Effector CD4-positive, alpha-beta T cell (primary cell): Measurements from ENCODE around the gene ZNF28.
"Not testable (repeated sequence)": the region's sequence is repeated elsewhere in the genome, so short reads cannot be mapped to it uniquely, and the experiment has no call there.

ENCODE experiments used
- DNase-seq: peaks from one replicate; pipeline ENCODE4 v3.0.0-alpha.2; 2020

ZNF28 gene

GRCh38 chr19:52756447-52756846 is 65.0 kb downstream of the ZNF28 start:
- not testable (repeated sequence) for DNase-seq

- no peak for DNase-seq
Observed at GRCh38 chr19:52749780-52750179, 71.7 kb downstream of the ZNF28 start.

DNA sequence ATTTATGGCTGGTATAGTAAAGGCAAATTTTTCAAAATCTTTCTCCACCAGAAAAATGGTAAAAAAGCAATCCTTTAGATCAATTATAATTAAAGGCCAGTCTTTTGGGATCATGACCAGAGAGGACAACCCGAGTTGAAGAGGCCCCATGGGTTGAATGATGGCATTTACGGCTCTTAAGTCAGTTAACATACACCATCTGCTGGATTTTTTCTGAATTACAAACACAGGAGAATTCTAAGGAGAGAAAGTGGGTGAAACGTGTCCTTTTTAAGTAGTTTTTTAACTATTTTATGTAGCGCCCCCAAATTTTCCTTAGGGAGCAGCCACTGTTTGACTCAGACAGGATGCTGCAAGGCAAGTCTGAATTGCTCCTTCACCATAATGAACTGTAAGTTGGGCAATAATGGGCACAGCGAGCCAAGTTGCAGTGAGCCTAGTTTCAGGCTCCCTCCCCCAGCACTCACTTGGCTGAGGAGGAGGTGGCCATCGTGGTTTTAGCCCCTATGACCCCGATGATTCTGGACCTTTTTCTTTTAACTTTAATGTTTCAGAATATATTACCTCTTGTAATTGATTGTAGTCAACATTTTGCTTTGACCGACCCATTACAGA is 73.0 kb downstream of the ZNF28 start:
- no peak for DNase-seq
